Measurements from ENCODE around the gene LTBP1.

DNA sequence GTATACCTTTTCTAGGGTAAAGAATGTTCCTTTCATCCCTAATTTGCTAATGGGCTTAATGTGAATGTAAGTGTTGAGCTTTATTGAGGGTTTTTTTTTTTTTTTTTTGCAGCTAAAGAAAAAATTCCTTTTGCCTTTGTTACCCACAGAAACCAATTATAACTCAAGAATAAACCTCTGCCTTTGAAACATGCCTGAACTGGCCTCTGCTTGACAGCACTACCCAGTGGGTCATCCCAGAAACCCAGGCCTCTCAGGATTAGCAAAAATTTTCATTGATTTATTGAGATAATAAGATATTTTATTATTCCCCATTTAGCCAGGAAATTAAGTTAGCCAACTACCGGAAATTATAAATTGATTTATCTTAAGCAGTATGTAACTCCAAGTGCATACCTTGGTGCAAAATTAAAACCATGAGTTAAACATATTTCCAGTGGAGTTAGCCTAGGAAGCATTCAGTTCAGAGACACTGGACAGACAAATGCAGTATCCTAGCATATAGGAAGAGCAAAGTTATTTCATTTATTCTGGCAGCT is 462.7 kb downstream of the LTBP1 start:
- no peak for TF ChIP-seq POLR2A (IDR thresholded peaks at IDR 0.05)
- TF ChIP-seq, protein P1, sequence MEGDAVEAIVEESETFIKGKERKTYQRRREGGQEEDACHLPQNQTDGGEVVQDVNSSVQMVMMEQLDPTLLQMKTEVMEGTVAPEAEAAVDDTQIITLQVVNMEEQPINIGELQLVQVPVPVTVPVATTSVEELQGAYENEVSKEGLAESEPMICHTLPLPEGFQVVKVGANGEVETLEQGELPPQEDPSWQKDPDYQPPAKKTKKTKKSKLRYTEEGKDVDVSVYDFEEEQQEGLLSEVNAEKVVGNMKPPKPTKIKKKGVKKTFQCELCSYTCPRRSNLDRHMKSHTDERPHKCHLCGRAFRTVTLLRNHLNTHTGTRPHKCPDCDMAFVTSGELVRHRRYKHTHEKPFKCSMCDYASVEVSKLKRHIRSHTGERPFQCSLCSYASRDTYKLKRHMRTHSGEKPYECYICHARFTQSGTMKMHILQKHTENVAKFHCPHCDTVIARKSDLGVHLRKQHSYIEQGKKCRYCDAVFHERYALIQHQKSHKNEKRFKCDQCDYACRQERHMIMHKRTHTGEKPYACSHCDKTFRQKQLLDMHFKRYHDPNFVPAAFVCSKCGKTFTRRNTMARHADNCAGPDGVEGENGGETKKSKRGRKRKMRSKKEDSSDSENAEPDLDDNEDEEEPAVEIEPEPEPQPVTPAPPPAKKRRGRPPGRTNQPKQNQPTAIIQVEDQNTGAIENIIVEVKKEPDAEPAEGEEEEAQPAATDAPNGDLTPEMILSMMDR (IDR thresholded peaks at IDR 0.05), result no peak
- no peak for TF ChIP-seq POLR2AphosphoS5 (IDR thresholded peaks at IDR 0.05)
